Measurements from ENCODE around the gene PIAS2. TPM values are rescaled to one million over a fixed set of nuclear protein-coding genes. Genes with fewer than 3 reads are reported as not detected.

PIAS2 gene
- total RNA-seq, 1 donor from 2014 or later: 24.5 TPM

- no peak overlapping the region for H3K27ac Mint-ChIP-seq (ENCODE audit: unreplicated experiment)
- peaks cover 1% of the 10 kb centered on the region for H3K27me3 Mint-ChIP-seq (ENCODE audit: unreplicated experiment)
- H3K4me1 Mint-ChIP-seq (ENCODE audit: low read depth, unreplicated experiment): no peaks in the 10 kb centered on the region
- H3K9me3 Mint-ChIP-seq (ENCODE audit: unreplicated experiment): no peaks in the 10 kb centered on the region
- TF ChIP-seq CTCF (IDR thresholded peaks at IDR 0.05; ENCODE audit: partially characterized antibody, unreplicated experiment): no peak
- DNase-seq: no peak
- no peak overlapping the region for H3K4me3 Mint-ChIP-seq (ENCODE audit: unreplicated experiment)
- no peaks in the 10 kb centered on the region for H3K36me3 Mint-ChIP-seq (ENCODE audit: unreplicated experiment)
Observed at GRCh38 chr18:46899274-46899948, 17.9 kb downstream of the PIAS2 start.

- no peaks in the 10 kb centered on the region for H3K27me3 Mint-ChIP-seq (ENCODE audit: unreplicated experiment)
- no peaks in the 10 kb centered on the region for H3K4me1 Mint-ChIP-seq (ENCODE audit: low read depth, unreplicated experiment)
- TF ChIP-seq CTCF (IDR thresholded peaks at IDR 0.05; ENCODE audit: partially characterized antibody, unreplicated experiment): no peak
- H3K27ac Mint-ChIP-seq (ENCODE audit: unreplicated experiment): no peak overlapping the region
- H3K9me3 Mint-ChIP-seq (ENCODE audit: unreplicated experiment): peaks cover 3% of the 10 kb centered on the region
- H3K36me3 Mint-ChIP-seq (ENCODE audit: unreplicated experiment): peaks cover 15% of the 10 kb centered on the region
- no peak for DNase-seq
- H3K4me3 Mint-ChIP-seq (ENCODE audit: unreplicated experiment): no peak overlapping the region
Observed at GRCh38 chr18:46894124-46894523, 23.2 kb downstream of the PIAS2 start.

- H3K27ac Mint-ChIP-seq (ENCODE audit: unreplicated experiment): no peak overlapping the region
Observed at GRCh38 chr18:46893360-46893759, 23.9 kb downstream of the PIAS2 start.

GRCh38 chr18:46892842-46893241, 24.5 kb downstream of the PIAS2 start:
- H3K36me3 Mint-ChIP-seq (ENCODE audit: unreplicated experiment): peaks cover 25% of the 10 kb centered on the region
- H3K4me1 Mint-ChIP-seq (ENCODE audit: low read depth, unreplicated experiment): no peaks in the 10 kb centered on the region
- H3K9me3 Mint-ChIP-seq (ENCODE audit: unreplicated experiment): peaks cover 9% of the 10 kb centered on the region
- no peaks in the 10 kb centered on the region for H3K27me3 Mint-ChIP-seq (ENCODE audit: unreplicated experiment)
- no peak for TF ChIP-seq CTCF (IDR thresholded peaks at IDR 0.05; ENCODE audit: partially characterized antibody, unreplicated experiment)
- DNase-seq: no peak
- H3K27ac Mint-ChIP-seq (ENCODE audit: unreplicated experiment): no peak overlapping the region
- no peak overlapping the region for H3K4me3 Mint-ChIP-seq (ENCODE audit: unreplicated experiment)

More at GRCh38 chr18:46893360-46893759, 23.9 kb downstream of the PIAS2 start:
- peaks cover 22% of the 10 kb centered on the region for H3K36me3 Mint-ChIP-seq (ENCODE audit: unreplicated experiment)
- no peak for TF ChIP-seq CTCF (IDR thresholded peaks at IDR 0.05; ENCODE audit: partially characterized antibody, unreplicated experiment)
- DNase-seq: no peak
- H3K4me1 Mint-ChIP-seq (ENCODE audit: low read depth, unreplicated experiment): no peaks in the 10 kb centered on the region
- H3K9me3 Mint-ChIP-seq (ENCODE audit: unreplicated experiment): peaks cover 9% of the 10 kb centered on the region
- H3K4me3 Mint-ChIP-seq (ENCODE audit: unreplicated experiment): no peak overlapping the region
- no peaks in the 10 kb centered on the region for H3K27me3 Mint-ChIP-seq (ENCODE audit: unreplicated experiment)

- H3K4me3 Mint-ChIP-seq (ENCODE audit: unreplicated experiment): no peak overlapping the region
- H3K4me1 Mint-ChIP-seq (ENCODE audit: low read depth, unreplicated experiment): no peaks in the 10 kb centered on the region
- no peaks in the 10 kb centered on the region for H3K27me3 Mint-ChIP-seq (ENCODE audit: unreplicated experiment)
- peaks cover 25% of the 10 kb centered on the region for H3K36me3 Mint-ChIP-seq (ENCODE audit: unreplicated experiment)
- H3K27ac Mint-ChIP-seq (ENCODE audit: unreplicated experiment): no peak overlapping the region
- TF ChIP-seq CTCF (IDR thresholded peaks at IDR 0.05; ENCODE audit: partially characterized antibody, unreplicated experiment): no peak
- peaks cover 10% of the 10 kb centered on the region for H3K9me3 Mint-ChIP-seq (ENCODE audit: unreplicated experiment)
- DNase-seq: no peak
Observed at GRCh38 chr18:46891742-46892214, 25.5 kb downstream of the PIAS2 start.

Measured in glutamatergic neuron (in vitro differentiated cells).